CD14-positive monocyte (primary cell): ENCODE results near the gene CACNA1H. TPM values are rescaled to one million over a fixed set of nuclear protein-coding genes. Genes with fewer than 3 reads are reported as not detected.
"Not testable (repeated sequence)": the region's sequence is repeated elsewhere in the genome, so short reads cannot be mapped to it uniquely, and the experiment has no call there.

Experiments used
- DNase-seq, 3 donors: peaks; one replicate each; pipeline ENCODE4 v3.0.0-alpha.2; 2011 to 2022
- H2AFZ ChIP-seq: 2 replicates; pipeline ENCODE4 v1.6.0; 2012; ENCODE audit warnings: mild to moderate bottlenecking, low read depth, low read length, inconsistent platforms; ENCODE audit not compliant: insufficient read depth, poor library complexity, severe bottlenecking
- H3K27ac ChIP-seq, 2 donors: 1 replicate in 1 of 2; 2 replicates in 1 of 2; pipeline ENCODE4 v1.5.1; 2012 to 2013; ENCODE audit warnings: low read length in 2 of 2, control low read depth in 1 of 2, inconsistent platforms in 1 of 2, low read depth in 1 of 2, mild to moderate bottlenecking in 1 of 2
- H3K27me3 ChIP-seq, 2 donors: one replicate each; pipeline versions ENCODE4 v1.6.0 to v1.6.1; 2011 to 2013; ENCODE audit warnings: low read length in 2 of 2; ENCODE audit not compliant: control insufficient read depth in 2 of 2, insufficient read depth in 2 of 2
- H3K36me3 ChIP-seq, 2 donors: replicated peaks in 1 of 2; 1 replicate in 1 of 2; 2 replicates in 1 of 2; pipeline versions ENCODE4 v1.5.1 to v1.6.1; 2012 to 2013; ENCODE audit warnings: low read length in 2 of 2, control low read depth in 1 of 2, inconsistent platforms in 1 of 2, mild to moderate bottlenecking in 1 of 2; ENCODE audit not compliant: insufficient read depth in 2 of 2, control insufficient read depth in 1 of 2
- H3K4me1 ChIP-seq, 2 donors: 1 replicate in 1 of 2; 2 replicates in 1 of 2; pipeline versions ENCODE4 v1.5.1 to v1.6.1; 2012 to 2013; ENCODE audit warnings: low read length in 2 of 2, control low read depth in 1 of 2, inconsistent platforms in 1 of 2, mild to moderate bottlenecking in 1 of 2, moderate library complexity in 1 of 2; ENCODE audit not compliant: insufficient read depth in 2 of 2, control insufficient read depth in 1 of 2
- H3K4me2 ChIP-seq: replicated peaks from 2 replicates; pipeline ENCODE3; 2012; ENCODE audit warnings: low read length, moderate library complexity, mild to moderate bottlenecking; ENCODE audit not compliant: poor library complexity, severe bottlenecking; ENCODE audit errors: extremely low read depth
- H3K4me3 ChIP-seq, 3 experiments: fragments of 200-600 bp in 1 of 3; sonication (generic) in 1 of 3; replicated peaks in 1 of 3; 1 replicate in 2 of 3; 2 replicates in 1 of 3; pipeline ENCODE4 v1.5.1; 2011 to 2013; ENCODE audit warnings: low read length in 3 of 3, mild to moderate bottlenecking in 3 of 3, control low read depth in 2 of 3, low read depth in 2 of 3, inconsistent platforms in 1 of 3, moderate library complexity in 1 of 3
- H3K79me2 ChIP-seq: 2 replicates; pipeline ENCODE4 v1.6.0; 2012; ENCODE audit warnings: mild to moderate bottlenecking, control low read depth, inconsistent platforms, low read length, moderate library complexity; ENCODE audit not compliant: insufficient read depth
- H3K9ac ChIP-seq: 2 replicates; pipeline ENCODE4 v1.6.0; 2017; ENCODE audit warnings: low read length, mild to moderate bottlenecking; ENCODE audit not compliant: insufficient read depth, poor library complexity, severe bottlenecking
- H3K9me3 ChIP-seq, 2 donors: replicated peaks in 1 of 2; 1 replicate in 1 of 2; 2 replicates in 1 of 2; pipeline versions ENCODE4 v1.5.1 to v1.6.1; 2012 to 2013; ENCODE audit warnings: low read length in 2 of 2, control low read depth in 1 of 2; ENCODE audit not compliant: control insufficient read depth in 1 of 2, insufficient read depth in 1 of 2
- H4K20me1 ChIP-seq: 2 replicates; pipeline ENCODE4 v1.6.0; 2012; ENCODE audit warnings: mild to moderate bottlenecking, low read length, control low read depth, moderate library complexity; ENCODE audit not compliant: insufficient read depth
- H3K27ac Mint-ChIP-seq, 7 donors: one replicate each; pipeline ENCODE4 v1.8.0; 2020; ENCODE audit warnings: mild to moderate bottlenecking in 7 of 7, mixed read lengths in 7 of 7, moderate library complexity in 6 of 7, inconsistent platforms in 2 of 7
- H3K27me3 Mint-ChIP-seq, 3 donors: one replicate each; pipeline ENCODE4 v1.8.0; 2021 to 2022; ENCODE audit warnings: low read depth in 3 of 3, mild to moderate bottlenecking in 3 of 3, mixed read lengths in 3 of 3, moderate library complexity in 3 of 3, inconsistent platforms in 1 of 3
- H3K36me3 Mint-ChIP-seq, 2 donors: one replicate each; pipeline ENCODE4 v1.8.0; 2020; ENCODE audit warnings: mixed read lengths in 2 of 2, inconsistent platforms in 1 of 2, mild to moderate bottlenecking in 1 of 2
- H3K4me1 Mint-ChIP-seq: one replicate; pipeline ENCODE4 v1.8.0; 2020; ENCODE audit warnings: mild to moderate bottlenecking, mixed read lengths
- H3K4me3 Mint-ChIP-seq, 2 donors: one replicate each; pipeline ENCODE4 v1.8.0; 2020; ENCODE audit warnings: mild to moderate bottlenecking in 2 of 2, mixed read lengths in 2 of 2, moderate library complexity in 1 of 2
- H3K9me3 Mint-ChIP-seq, 7 donors: one replicate each; pipeline ENCODE4 v1.8.0; 2020 to 2022; ENCODE audit warnings: mixed read lengths in 7 of 7, mild to moderate bottlenecking in 6 of 7, moderate library complexity in 6 of 7, inconsistent platforms in 2 of 7
- CTCF ChIP-seq: fragments of 200-600 bp; IDR thresholded peaks from one replicate; pipeline ENCODE4 v1.8.0; 2022; ENCODE audit warnings: antibody characterized with exemption, mild to moderate bottlenecking
- WGBS: methylation state at CpG from one replicate; pipeline ENCODE4 v1.1.5; 2013; ENCODE audit warnings: missing lambda C conversion rate; ENCODE audit not compliant: insufficient coverage; 5-methylcytosine and 5-hydroxymethylcytosine counted together
- intact Hi-C, 2 donors: fragments of 100-400 bp; cut with micrococcal nuclease; formaldehyde crosslinking; loops; one replicate each; pipeline versions ENCODE4 v1.15.0 to v1.15.1; 2023
- polyA plus RNA-seq, 3 donors: library from polyadenylated mRNA; depleted of rRNA in 1 of 3; unstranded in 2 of 3; stranded (reverse) in 1 of 3; fragments of 300-500 nt in 2 of 3; fragments of >200 nt in 1 of 3; fragmentation: Illumina TruSeq in 2 of 3; gene quantifications; 1 replicate in 2 of 3; 2 replicates in 1 of 3; pipeline ENCODE4 v1.2.3, GENCODE V29; 2012 to 2021

The CACNA1H gene
- polyA plus RNA-seq, 3 donors, result not detected

DNA sequence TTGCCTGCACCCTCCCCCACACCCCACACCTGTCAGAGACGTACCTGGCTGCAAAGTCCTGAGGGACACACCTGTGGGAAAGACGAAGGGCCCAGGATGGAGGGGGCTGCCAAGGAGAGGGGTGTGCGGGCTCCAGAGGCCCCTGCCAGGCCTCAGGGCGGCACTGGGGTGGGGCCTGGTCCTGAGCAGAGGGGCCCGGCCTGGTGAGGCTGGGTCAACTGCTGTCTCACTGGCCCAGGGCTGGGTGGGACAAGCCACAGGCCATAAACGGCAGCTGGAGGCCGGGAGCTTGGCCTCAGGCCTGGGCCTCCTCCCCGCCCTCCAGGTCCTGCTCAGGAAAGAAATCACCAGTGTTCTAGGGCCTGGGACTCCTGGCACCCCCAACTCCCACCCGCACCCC lies 71.7 kb downstream of the CACNA1H start:
- H3K4me3 Mint-ChIP-seq, result no peak overlapping the region
- no peaks in the 10 kb centered on the region for H3K9me3 ChIP-seq
- no peak overlapping the region for H3K27ac Mint-ChIP-seq
- TF ChIP-seq CTCF, result no peak
- H3K27ac ChIP-seq, result no peak overlapping the region
- no peak overlapping the region for H3K4me3 ChIP-seq
- H3K27me3 Mint-ChIP-seq, result peaks cover 0 to 3% (median 0%) of the 10 kb centered on the region in 3 donors
- no peaks in the 10 kb centered on the region for H3K79me2 ChIP-seq
- H4K20me1 ChIP-seq, result no peaks in the 10 kb centered on the region
- intact Hi-C loops, result no loop called here
- H3K4me2 ChIP-seq, result no peak overlapping the region
- 85% methylated on average over 7 of the region's 9 CpGs for WGBS
- H3K4me1 Mint-ChIP-seq, result no peaks in the 10 kb centered on the region
- DNase-seq, result no peak
- no peaks in the 10 kb centered on the region for H3K36me3 ChIP-seq
- no peaks in the 10 kb centered on the region for H3K4me1 ChIP-seq
- no peaks in the 10 kb centered on the region for H3K36me3 Mint-ChIP-seq
- H3K27me3 ChIP-seq, result no peaks in the 10 kb centered on the region
- H3K9ac ChIP-seq, result no peak overlapping the region
- peaks cover 0 to 2% (median 0%) of the 10 kb centered on the region in 7 donors for H3K9me3 Mint-ChIP-seq
- H2AFZ ChIP-seq, result no peak overlapping the region

DNA sequence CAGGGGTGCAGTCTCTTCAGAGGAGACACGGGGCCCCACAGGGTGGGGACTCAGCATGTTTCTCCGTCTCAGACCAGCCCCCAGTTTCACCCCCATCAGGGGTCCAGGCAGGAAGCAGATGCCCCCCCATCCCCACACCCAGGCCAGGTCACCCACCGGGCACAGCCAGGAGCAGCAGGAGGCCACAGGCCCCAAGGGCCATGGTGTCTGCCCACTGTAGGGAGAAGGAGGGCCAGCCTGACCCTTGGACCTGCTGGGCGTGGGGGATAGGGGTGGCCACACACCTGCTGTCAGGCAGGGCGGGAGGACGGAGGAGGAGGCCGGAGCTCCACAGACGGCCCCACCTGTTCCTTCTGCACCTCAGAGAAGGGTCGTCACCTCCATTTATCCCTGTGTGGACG lies 72.1 kb downstream of the CACNA1H start, which contains the start of gene TPSG1:
TPSG1 (minus strand) TSS at position 218 of the 401 bp plus-strand sequence; CDS start at position 202, 16 bp downstream.
- Mint-ChIP-seq H3K27ac (no peak within 1 kb of the TSS), H3K27me3 (peaks cover 0 to 3% (median 0%) of the 10 kb centered on the region in 3 donors), H3K36me3 (no peaks in the 10 kb centered on the region), H3K4me3 (no peak within 1 kb of the TSS), H3K4me1 (no peaks in the 10 kb centered on the region), H3K9me3 (peaks cover 0 to 2% (median 0%) of the 10 kb centered on the region in 7 donors)
- 83% methylated on average over 5 of the region's 10 CpGs for WGBS
- TF ChIP-seq CTCF, result no peak
- DNase-seq, result no peak
- H3K36me3 ChIP-seq, result no peaks in the 10 kb centered on the region
- H3K9ac ChIP-seq, result no peak within 1 kb of the TSS
- no peaks in the 10 kb centered on the region for H4K20me1 ChIP-seq
- intact Hi-C loops, result no loop called here
- no peak within 1 kb of the TSS for H2AFZ ChIP-seq
- no peak within 1 kb of the TSS for H3K4me2 ChIP-seq
- H3K27ac ChIP-seq, result no peak within 1 kb of the TSS
- no peaks in the 10 kb centered on the region for H3K27me3 ChIP-seq
- no peaks in the 10 kb centered on the region for H3K4me1 ChIP-seq
- H3K4me3 ChIP-seq, result no peak within 1 kb of the TSS
- no peaks in the 10 kb centered on the region for H3K9me3 ChIP-seq
- H3K79me2 ChIP-seq, result no peaks in the 10 kb centered on the region

DNA sequence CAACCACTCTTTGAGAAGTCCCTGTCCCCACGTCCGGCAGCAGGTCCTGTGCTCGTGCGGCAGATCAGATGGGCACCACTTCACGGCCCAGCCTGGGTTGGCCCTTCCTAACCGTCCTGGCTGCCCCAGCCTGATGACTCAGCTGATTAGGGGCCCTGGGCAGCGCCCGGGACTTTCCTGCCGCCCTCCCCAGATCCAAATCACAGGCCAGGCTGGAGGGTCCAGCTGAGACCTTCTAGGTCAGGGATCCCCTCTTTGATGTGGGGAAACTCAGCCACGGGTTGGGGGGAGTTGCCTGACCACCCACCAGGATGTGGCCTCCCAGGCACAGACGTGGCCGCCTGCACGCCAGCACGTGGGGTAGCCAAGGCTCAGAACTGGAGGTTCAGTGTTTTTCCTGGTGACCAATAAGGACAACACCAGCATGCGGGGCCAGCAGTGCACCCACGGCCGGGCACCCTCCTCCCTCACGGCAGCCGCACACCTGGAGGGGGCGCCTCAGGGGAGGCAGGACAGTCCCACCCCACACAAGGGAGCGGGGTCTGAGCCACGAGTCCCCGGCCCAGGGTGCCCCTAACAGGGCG lies 72.9 kb downstream of the CACNA1H start:
- H3K27ac Mint-ChIP-seq, H3K4me2 ChIP-seq, H3K27ac ChIP-seq, H3K4me3 Mint-ChIP-seq, H3K36me3 ChIP-seq, H4K20me1 ChIP-seq, intact Hi-C loops, H3K79me2 ChIP-seq, H3K4me1 Mint-ChIP-seq, H3K27me3 Mint-ChIP-seq, H3K9me3 ChIP-seq, H3K4me1 ChIP-seq, H3K9ac ChIP-seq, H2AFZ ChIP-seq, H3K36me3 Mint-ChIP-seq, H3K27me3 ChIP-seq, H3K4me3 ChIP-seq, H3K9me3 Mint-ChIP-seq: not testable (repeated sequence)
- DNase-seq, result peak in 1 of 3 donors; percentile 20
- WGBS, result 34% methylated on average over 3 of the region's 24 CpGs
